Astrocyte (in vitro differentiated cells and primary cell): ENCODE results near the gene ANKRD28. TPM values are rescaled to one million over a fixed set of nuclear protein-coding genes. Genes with fewer than 3 reads are reported as not detected.
A peak's percentile ranks its signal among the peaks of the same experiment; 100 is the strongest.

ENCODE experiments used
- DNase-seq: peaks from one replicate; pipeline ENCODE4 v3.0.0-alpha.2; 2010; ENCODE audit warnings: low read depth
- FAIRE-seq: peaks from 2 replicates; lab custom pipeline; 2011; peaks lifted over from hg19 to GRCh38; lab: Jason Lieb, UNC
- H2AFZ ChIP-seq: 2 replicates; pipeline ENCODE4 v1.6.0; 2012; ENCODE audit warnings: low read depth, low read length, inconsistent platforms
- H3K27ac ChIP-seq: 2 replicates; pipeline ENCODE4 v1.5.1; 2011; ENCODE audit warnings: low read depth, low read length, inconsistent platforms
- H3K27me3 ChIP-seq: 2 replicates; pipeline ENCODE4 v1.6.0; 2011; ENCODE audit warnings: low read length, inconsistent platforms; ENCODE audit not compliant: insufficient read depth
- H3K36me3 ChIP-seq: 2 replicates; pipeline ENCODE4 v1.5.1; 2011; ENCODE audit warnings: low read length, inconsistent platforms; ENCODE audit not compliant: insufficient read depth
- H3K4me1 ChIP-seq: 2 replicates; pipeline ENCODE4 v1.5.1; 2011; ENCODE audit warnings: low read length, inconsistent platforms; ENCODE audit not compliant: insufficient read depth
- H3K4me2 ChIP-seq: 2 replicates; pipeline ENCODE4 v1.6.0; 2012; ENCODE audit warnings: low read length, inconsistent platforms
- H3K4me3 ChIP-seq: 2 replicates; pipeline ENCODE4 v1.5.1; 2011; ENCODE audit warnings: low read depth, mild to moderate bottlenecking, low read length, inconsistent platforms; ENCODE audit not compliant: insufficient read depth
- H3K79me2 ChIP-seq: 2 replicates; pipeline ENCODE4 v1.6.0; 2012; ENCODE audit warnings: mild to moderate bottlenecking, low read length, inconsistent platforms; ENCODE audit not compliant: insufficient read depth
- H3K9ac ChIP-seq: 2 replicates; pipeline ENCODE4 v1.6.0; 2012; ENCODE audit warnings: mild to moderate bottlenecking, low read length, inconsistent platforms
- H3K9me3 ChIP-seq: 2 replicates; pipeline ENCODE4 v1.5.1; 2012; ENCODE audit warnings: low read depth, mild to moderate bottlenecking, low read length, inconsistent platforms; ENCODE audit not compliant: insufficient read depth
- H4K20me1 ChIP-seq: 2 replicates; pipeline ENCODE4 v1.6.0; 2012; ENCODE audit warnings: low read length, inconsistent platforms; ENCODE audit not compliant: insufficient read depth
- H3K27ac Mint-ChIP-seq: one replicate; pipeline ENCODE4 v1.8.0; 2021; ENCODE audit warnings: mild to moderate bottlenecking, mixed read lengths; ENCODE audit not compliant: unreplicated experiment
- H3K27me3 Mint-ChIP-seq: one replicate; pipeline ENCODE4 v1.8.0; 2021; ENCODE audit warnings: low read depth, mixed read lengths; ENCODE audit not compliant: unreplicated experiment
- H3K36me3 Mint-ChIP-seq: one replicate; pipeline ENCODE4 v1.8.0; 2021; ENCODE audit warnings: low read depth, mixed read lengths; ENCODE audit not compliant: unreplicated experiment
- H3K4me1 Mint-ChIP-seq: one replicate; pipeline ENCODE4 v1.8.0; 2021; ENCODE audit warnings: low read depth, mixed read lengths; ENCODE audit not compliant: unreplicated experiment
- H3K4me3 Mint-ChIP-seq: one replicate; pipeline ENCODE4 v1.8.0; 2021; ENCODE audit warnings: mild to moderate bottlenecking, moderate library complexity, mixed read lengths; ENCODE audit not compliant: unreplicated experiment
- H3K9me3 Mint-ChIP-seq: one replicate; pipeline ENCODE4 v1.8.0; 2021; ENCODE audit warnings: mild to moderate bottlenecking, mixed read lengths; ENCODE audit not compliant: unreplicated experiment
- CTCF ChIP-seq: IDR thresholded peaks from 2 replicates; pipeline ENCODE4 v1.5.1; 2011; ENCODE audit warnings: low read depth, mild to moderate bottlenecking, inconsistent platforms, low read length, moderate library complexity; ENCODE audit not compliant: insufficient read depth
- EZH2 ChIP-seq: IDR thresholded peaks from 2 replicates; pipeline ENCODE4 v1.6.1; 2012; ENCODE audit warnings: mild to moderate bottlenecking, low read length, inconsistent platforms; ENCODE audit not compliant: insufficient read depth
- total RNA-seq: library from RNA; stranded (reverse); gene quantifications from 2 replicates; pipeline ENCODE4 v1.2.1, GENCODE V29; 2021

Gene ANKRD28
- total RNA-seq, 1 donor from 2014 or later = 61.3 TPM

GRCh38 chr3:15756505-15756904 lies 41.3 kb downstream of the ANKRD28 start:
- FAIRE-seq = no peak
- H3K9me3 Mint-ChIP-seq = peaks cover 3% of the 10 kb centered on the region
- no peaks in the 10 kb centered on the region for H3K9me3 ChIP-seq
- H3K4me1 ChIP-seq = peaks cover 5% of the 10 kb centered on the region
- peaks cover 14% of the 10 kb centered on the region for H3K36me3 Mint-ChIP-seq
- H3K27ac Mint-ChIP-seq = no peak overlapping the region
- no peak overlapping the region for H3K9ac ChIP-seq
- peaks cover 5% of the 10 kb centered on the region for H3K36me3 ChIP-seq
- H4K20me1 ChIP-seq = no peaks in the 10 kb centered on the region
- TF ChIP-seq EZH2 (no peak), CTCF (no peak)
- H3K27me3 ChIP-seq = no peaks in the 10 kb centered on the region
- peaks cover 2% of the 10 kb centered on the region for H3K4me1 Mint-ChIP-seq
- no peak overlapping the region for H3K4me3 Mint-ChIP-seq
- H3K79me2 ChIP-seq = peaks cover 25% of the 10 kb centered on the region
- H3K27me3 Mint-ChIP-seq = no peaks in the 10 kb centered on the region
- H3K4me3 ChIP-seq = no peak overlapping the region
- no peak overlapping the region for H3K27ac ChIP-seq
- DNase-seq = no peak
- no peak overlapping the region for H3K4me2 ChIP-seq
- no peak overlapping the region for H2AFZ ChIP-seq

GRCh38 chr3:15755780-15756179 lies 42.0 kb downstream of the ANKRD28 start:
- DNase-seq (no peak), FAIRE-seq (peak; percentile 82)
- peaks cover 5% of the 10 kb centered on the region for H3K4me1 ChIP-seq
- Mint-ChIP-seq H3K27ac (no peak overlapping the region), H3K27me3 (no peaks in the 10 kb centered on the region), H3K36me3 (peaks cover 14% of the 10 kb centered on the region), H3K4me3 (no peak overlapping the region), H3K9me3 (peaks cover 3% of the 10 kb centered on the region), H3K4me1 (peaks cover 2% of the 10 kb centered on the region)
- H3K27ac ChIP-seq = no peak overlapping the region
- no peak overlapping the region for H3K4me3 ChIP-seq
- H2AFZ ChIP-seq = no peak overlapping the region
- TF ChIP-seq EZH2 (no peak), CTCF (no peak)
- no peaks in the 10 kb centered on the region for H4K20me1 ChIP-seq
- no peak overlapping the region for H3K9ac ChIP-seq
- H3K9me3 ChIP-seq = no peaks in the 10 kb centered on the region
- no peak overlapping the region for H3K4me2 ChIP-seq
- no peaks in the 10 kb centered on the region for H3K27me3 ChIP-seq
- peaks cover 9% of the 10 kb centered on the region for H3K36me3 ChIP-seq
- peaks cover 25% of the 10 kb centered on the region for H3K79me2 ChIP-seq

GRCh38 chr3:15755181-15755580 lies 42.6 kb downstream of the ANKRD28 start:
- Histone ChIP-seq H3K36me3 (peaks cover 14% of the 10 kb centered on the region), H2AFZ (no peak overlapping the region), H3K4me1 (peaks cover 5% of the 10 kb centered on the region), H3K4me2 (no peak overlapping the region), H4K20me1 (no peaks in the 10 kb centered on the region), H3K27me3 (no peaks in the 10 kb centered on the region), H3K27ac (no peak overlapping the region), H3K4me3 (no peak overlapping the region), H3K79me2 (peaks cover 25% of the 10 kb centered on the region), H3K9ac (no peak overlapping the region), H3K9me3 (no peaks in the 10 kb centered on the region)
- Mint-ChIP-seq H3K27me3 (no peaks in the 10 kb centered on the region), H3K9me3 (peaks cover 3% of the 10 kb centered on the region), H3K4me1 (peaks cover 2% of the 10 kb centered on the region), H3K4me3 (no peak overlapping the region), H3K27ac (no peak overlapping the region), H3K36me3 (peaks cover 16% of the 10 kb centered on the region)
- DNase-seq (no peak), FAIRE-seq (no peak)
- no peak for TF ChIP-seq EZH2
- TF ChIP-seq CTCF = no peak
